Keratinocyte (primary cell): ENCODE results near the gene FOXA2.

Source experiments
- EZH2 ChIP-seq: IDR thresholded peaks from one replicate; pipeline ENCODE4 v1.6.1; 2012; ENCODE audit warnings: inconsistent platforms, mild to moderate bottlenecking, low read length, moderate library complexity
- TF ChIP-seq, protein P1 (sequence below), 3 experiments: IDR thresholded peaks in 1 of 3; conservative IDR thresholded peaks in 1 of 3; optimal IDR thresholded peaks in 1 of 3; 2 replicates in 2 of 3; 3 replicates in 1 of 3; pipeline versions ENCODE3 to v1.5.1; 2011; ENCODE audit warnings: low read length in 3 of 3, mild to moderate bottlenecking in 3 of 3, moderate library complexity in 2 of 3, control low read depth in 1 of 3, inconsistent platforms in 1 of 3; ENCODE audit not compliant: insufficient read depth in 2 of 3; ENCODE audit errors: extremely low read depth in 1 of 3

DNA sequence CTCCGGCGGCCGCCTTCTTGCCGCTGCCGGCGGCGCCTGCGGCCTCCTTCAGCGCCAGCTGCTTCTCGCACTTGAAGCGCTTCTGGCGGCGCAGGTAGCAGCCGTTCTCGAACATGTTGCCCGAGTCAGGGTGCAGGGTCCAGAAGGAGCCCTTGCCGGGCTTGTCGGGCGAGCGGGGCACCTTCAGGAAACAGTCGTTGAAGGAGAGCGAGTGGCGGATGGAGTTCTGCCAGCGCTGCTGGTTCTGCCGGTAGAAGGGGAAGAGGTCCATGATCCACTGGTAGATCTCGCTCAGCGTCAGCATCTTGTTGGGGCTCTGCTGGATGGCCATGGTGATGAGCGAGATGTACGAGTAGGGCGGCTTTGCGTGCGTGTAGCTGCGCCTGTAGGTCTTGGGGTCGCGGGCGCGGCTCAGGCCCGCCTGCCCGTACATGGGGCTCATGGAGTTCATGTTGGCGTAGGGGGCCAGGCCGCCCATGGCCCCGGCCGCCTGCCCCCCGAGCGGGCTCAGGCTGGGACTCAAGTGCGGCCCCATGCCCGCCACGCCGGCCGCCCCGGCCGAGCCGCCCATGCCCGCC lies 1.9 kb downstream of the FOXA2 start:
- peak; percentile 56 for TF ChIP-seq EZH2
- TF ChIP-seq, protein P1, sequence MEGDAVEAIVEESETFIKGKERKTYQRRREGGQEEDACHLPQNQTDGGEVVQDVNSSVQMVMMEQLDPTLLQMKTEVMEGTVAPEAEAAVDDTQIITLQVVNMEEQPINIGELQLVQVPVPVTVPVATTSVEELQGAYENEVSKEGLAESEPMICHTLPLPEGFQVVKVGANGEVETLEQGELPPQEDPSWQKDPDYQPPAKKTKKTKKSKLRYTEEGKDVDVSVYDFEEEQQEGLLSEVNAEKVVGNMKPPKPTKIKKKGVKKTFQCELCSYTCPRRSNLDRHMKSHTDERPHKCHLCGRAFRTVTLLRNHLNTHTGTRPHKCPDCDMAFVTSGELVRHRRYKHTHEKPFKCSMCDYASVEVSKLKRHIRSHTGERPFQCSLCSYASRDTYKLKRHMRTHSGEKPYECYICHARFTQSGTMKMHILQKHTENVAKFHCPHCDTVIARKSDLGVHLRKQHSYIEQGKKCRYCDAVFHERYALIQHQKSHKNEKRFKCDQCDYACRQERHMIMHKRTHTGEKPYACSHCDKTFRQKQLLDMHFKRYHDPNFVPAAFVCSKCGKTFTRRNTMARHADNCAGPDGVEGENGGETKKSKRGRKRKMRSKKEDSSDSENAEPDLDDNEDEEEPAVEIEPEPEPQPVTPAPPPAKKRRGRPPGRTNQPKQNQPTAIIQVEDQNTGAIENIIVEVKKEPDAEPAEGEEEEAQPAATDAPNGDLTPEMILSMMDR (optimal IDR thresholded peaks at IDR 0.05 in 1 of 3, IDR thresholded peaks at IDR 0.05 in 1 of 3, conservative IDR thresholded peaks at IDR 0.05 in 1 of 3; ENCODE audit: extremely low read depth in 1 of 3, insufficient read depth in 2 of 3, low read length in 3 of 3), result no peak
